Neural cell (in vitro differentiated cells): ENCODE results near the gene ZG16B.
A peak's percentile ranks its signal among the peaks of the same experiment; 100 is the strongest.

Experiments used
- CTCF ChIP-seq: fragments of 450-650 bp; IDR thresholded peaks from 2 replicates; pipeline ENCODE4 v1.5.1; 2014; ENCODE audit warnings: antibody characterized with exemption, mild to moderate bottlenecking, moderate library complexity; ENCODE audit not compliant: poor library complexity, severe bottlenecking
- EP300 ChIP-seq: fragments of 450-650 bp; conservative IDR thresholded peaks from 2 replicates; pipeline ENCODE4 v1.6.1; 2014; ENCODE audit warnings: antibody characterized with exemption, mild to moderate bottlenecking, moderate library complexity; ENCODE audit not compliant: poor library complexity, severe bottlenecking
- EZH2 ChIP-seq: fragments of 200-600, 300-800 bp; shearing (Covaris generic), sonication (generic); IDR thresholded peaks from 2 replicates; pipeline ENCODE4 v1.6.1; 2014; ENCODE audit warnings: antibody characterized with exemption, low read length, borderline replicate concordance, mild to moderate bottlenecking; ENCODE audit not compliant: insufficient read depth, poor library complexity, severe bottlenecking
- POLR2AphosphoS5 ChIP-seq: IDR thresholded peaks from 2 replicates; pipeline ENCODE4 v1.6.1; 2012

- TF ChIP-seq CTCF (peak; percentile 71), POLR2AphosphoS5 (no peak), EZH2 (no peak), EP300 (no peak)
Measured at GRCh38 chr16:2874912-2875362, 44.8 kb downstream of the ZG16B start.
